ENCODE results near the gene TMEM163.
"Not testable (repeated sequence)": the region's sequence is repeated elsewhere in the genome, so short reads cannot be mapped to it uniquely, and the experiment has no call there.

TMEM163 gene

GRCh38 chr2:134665727-134666506, 52.9 kb downstream of the TMEM163 start:
- TF ChIP-seq, protein P1, sequence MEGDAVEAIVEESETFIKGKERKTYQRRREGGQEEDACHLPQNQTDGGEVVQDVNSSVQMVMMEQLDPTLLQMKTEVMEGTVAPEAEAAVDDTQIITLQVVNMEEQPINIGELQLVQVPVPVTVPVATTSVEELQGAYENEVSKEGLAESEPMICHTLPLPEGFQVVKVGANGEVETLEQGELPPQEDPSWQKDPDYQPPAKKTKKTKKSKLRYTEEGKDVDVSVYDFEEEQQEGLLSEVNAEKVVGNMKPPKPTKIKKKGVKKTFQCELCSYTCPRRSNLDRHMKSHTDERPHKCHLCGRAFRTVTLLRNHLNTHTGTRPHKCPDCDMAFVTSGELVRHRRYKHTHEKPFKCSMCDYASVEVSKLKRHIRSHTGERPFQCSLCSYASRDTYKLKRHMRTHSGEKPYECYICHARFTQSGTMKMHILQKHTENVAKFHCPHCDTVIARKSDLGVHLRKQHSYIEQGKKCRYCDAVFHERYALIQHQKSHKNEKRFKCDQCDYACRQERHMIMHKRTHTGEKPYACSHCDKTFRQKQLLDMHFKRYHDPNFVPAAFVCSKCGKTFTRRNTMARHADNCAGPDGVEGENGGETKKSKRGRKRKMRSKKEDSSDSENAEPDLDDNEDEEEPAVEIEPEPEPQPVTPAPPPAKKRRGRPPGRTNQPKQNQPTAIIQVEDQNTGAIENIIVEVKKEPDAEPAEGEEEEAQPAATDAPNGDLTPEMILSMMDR (IDR thresholded peaks at IDR 0.05; ENCODE audit: borderline replicate concordance, insufficient read depth, low read depth, low read length) = no peak
- no peak overlapping the region for H3K4me3 ChIP-seq (ENCODE audit: low read depth, low read length)

DNA sequence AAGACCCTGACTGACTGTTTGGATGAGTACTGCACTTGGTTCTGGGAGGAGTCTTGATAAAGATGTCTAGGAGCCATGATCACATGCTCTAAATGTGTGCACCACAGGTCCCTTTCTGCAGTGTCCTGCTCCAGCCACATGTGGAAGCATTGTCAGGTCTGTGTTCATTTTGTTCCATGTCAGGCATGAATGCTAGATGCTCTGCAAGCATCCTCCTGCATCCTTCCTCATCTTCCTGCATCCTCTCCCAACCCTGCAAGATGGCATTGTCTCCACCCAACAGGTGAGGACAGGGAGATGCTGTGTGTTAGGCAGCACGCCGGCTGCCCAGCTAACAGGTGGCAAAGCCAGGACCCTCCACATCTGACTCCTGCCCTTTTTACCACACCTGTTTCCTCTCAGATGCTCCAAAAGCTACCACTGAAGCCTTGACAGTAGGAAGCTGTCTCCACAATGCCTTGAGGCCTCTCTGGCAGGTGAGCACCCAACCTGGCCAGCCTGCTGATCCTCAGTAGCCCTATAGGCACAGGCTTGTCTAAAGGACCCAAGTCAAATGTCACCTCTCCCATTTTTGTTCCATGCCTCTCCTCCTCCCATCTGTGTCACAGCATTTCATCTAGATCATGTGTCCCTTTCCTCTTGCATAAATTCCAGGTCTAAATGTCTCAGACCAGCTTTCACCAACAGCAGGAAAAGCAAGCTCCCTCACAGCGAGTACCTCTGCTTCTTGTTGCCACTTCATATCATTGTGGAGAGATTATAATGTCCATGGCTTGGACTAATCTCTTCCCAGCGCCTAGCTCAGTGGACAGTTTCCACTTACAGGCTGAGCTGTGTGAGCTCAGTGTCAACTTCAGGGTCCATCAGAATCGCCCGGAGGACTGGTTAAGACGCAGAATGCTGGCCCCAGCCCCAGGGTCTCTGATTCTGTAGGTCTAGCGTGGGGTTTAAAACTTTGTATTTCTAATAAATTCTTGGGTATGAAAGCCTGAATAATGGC, 55.0 kb downstream of the TMEM163 start:
- TF ChIP-seq, protein P1 (IDR thresholded peaks at IDR 0.05; ENCODE audit: borderline replicate concordance, insufficient read depth, low read depth, low read length) = no peak

GRCh38 chr2:134662751-134663150, 56.0 kb downstream of the TMEM163 start:
- TF ChIP-seq, protein P1 (IDR thresholded peaks at IDR 0.05; ENCODE audit: borderline replicate concordance, insufficient read depth, low read depth, low read length) = no peak
- no peak overlapping the region for H3K4me3 ChIP-seq (ENCODE audit: low read depth, low read length)

More for the DNA sequence above, 55.0 kb downstream of the TMEM163 start:
- no peak overlapping the region for H3K4me3 ChIP-seq (ENCODE audit: low read depth, low read length)

GRCh38 chr2:134660626-134661402, 58.0 kb downstream of the TMEM163 start:
- no peak overlapping the region for H3K4me3 ChIP-seq (ENCODE audit: low read depth, low read length)
- TF ChIP-seq, protein P1 (IDR thresholded peaks at IDR 0.05; ENCODE audit: borderline replicate concordance, insufficient read depth, low read depth, low read length) = no peak

- TF ChIP-seq, protein P1 (IDR thresholded peaks at IDR 0.05; ENCODE audit: borderline replicate concordance, insufficient read depth, low read depth, low read length) = no peak
- no peak overlapping the region for H3K4me3 ChIP-seq (ENCODE audit: low read depth, low read length)
Measured at GRCh38 chr2:134659724-134660123, 59.1 kb downstream of the TMEM163 start.

DNA sequence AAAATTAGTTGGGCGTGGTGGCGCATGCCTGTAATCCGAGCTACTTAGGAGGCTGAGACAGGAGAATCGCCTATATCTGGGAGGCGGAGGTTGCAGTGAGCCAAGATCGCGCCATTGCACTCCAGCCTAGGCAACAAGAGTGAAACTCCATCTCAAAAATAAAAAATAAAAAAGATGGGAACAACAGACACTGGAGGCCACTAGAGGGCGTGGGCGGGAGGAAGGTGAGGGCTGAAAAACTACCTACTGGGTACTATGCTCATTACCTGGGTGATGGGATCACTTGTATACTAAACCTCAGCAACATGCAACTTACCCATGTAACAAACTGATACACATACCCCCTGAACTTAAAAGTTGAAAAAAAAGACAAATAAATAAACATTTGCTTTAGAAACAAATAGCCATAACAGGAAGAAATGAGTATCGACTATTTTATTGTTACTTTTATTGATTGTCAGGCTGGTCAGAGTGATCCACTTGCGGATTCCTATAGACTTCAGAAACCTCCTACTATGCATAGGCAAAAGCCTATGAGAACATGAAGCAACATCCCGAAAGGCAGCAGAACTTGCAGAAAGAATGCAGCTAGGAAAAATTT, 61.0 kb downstream of the TMEM163 start:
- H3K4me3 ChIP-seq (ENCODE audit: low read depth, low read length) = no peak overlapping the region
- TF ChIP-seq, protein P1 (IDR thresholded peaks at IDR 0.05; ENCODE audit: borderline replicate concordance, insufficient read depth, low read depth, low read length) = peak; percentile 51

- not testable (repeated sequence) for H3K4me3 ChIP-seq (ENCODE audit: low read depth, low read length)
Measured at GRCh38 chr2:134656391-134656790, 62.4 kb downstream of the TMEM163 start.
